CD4-positive, alpha-beta T cell treated with Interleukin-15 for 4 hours (primary cell): ENCODE results near the gene NLE1.
"Not testable (repeated sequence)": the region's sequence is repeated elsewhere in the genome, so short reads cannot be mapped to it uniquely, and the experiment has no call there.

ENCODE experiments used
- DNase-seq: peaks from one replicate; pipeline ENCODE4 v3.0.0-alpha.2; 2020; ENCODE audit warnings: low spot score

NLE1 gene

GRCh38 chr17:35129154-35129972, 12.7 kb downstream of the NLE1 start:
- no peak for DNase-seq

- no peak for DNase-seq
These were observed 14.2 kb downstream of the NLE1 start for GRCh38 chr17:35127751-35128514.

GRCh38 chr17:35121315-35121714, 20.8 kb downstream of the NLE1 start, which contains the start of gene FNDC8:
Gene FNDC8 (plus strand): TSS chr17:35121615. CDS start chr17:35121694, 79 bp downstream.
- no peak for DNase-seq

- DNase-seq = peak; percentile 78
These were observed 22.5 kb downstream of the NLE1 start, which contains the start of gene RAD51D for GRCh38 chr17:35119370-35120165. Gene RAD51D (minus strand): TSS chr17:35119860. CDS start chr17:35119613, 247 bp downstream.

- DNase-seq = peak; percentile 43
These were observed 24.1 kb downstream of the NLE1 start for GRCh38 chr17:35117984-35118383.

- no peak for DNase-seq
These were observed 25.3 kb downstream of the NLE1 start for GRCh38 chr17:35116845-35117244.

GRCh38 chr17:35110791-35111190, 31.3 kb downstream of the NLE1 start:
- DNase-seq = not testable (repeated sequence)

- DNase-seq = no peak
These were observed 37.2 kb downstream of the NLE1 start for GRCh38 chr17:35104844-35105450.

- DNase-seq = no peak
These were observed 38.8 kb downstream of the NLE1 start for GRCh38 chr17:35103271-35103670.

GRCh38 chr17:35101725-35102124, 40.4 kb downstream of the NLE1 start:
- DNase-seq = no peak

GRCh38 chr17:35101036-35101435, 41.1 kb downstream of the NLE1 start:
- no peak for DNase-seq

GRCh38 chr17:35099908-35100307, 42.2 kb downstream of the NLE1 start:
- no peak for DNase-seq

- DNase-seq = no peak
These were observed 44.3 kb downstream of the NLE1 start for GRCh38 chr17:35097776-35098175.

- no peak for DNase-seq
These were observed 46.4 kb downstream of the NLE1 start for GRCh38 chr17:35095741-35096140.

- DNase-seq = no peak
These were observed 47.2 kb downstream of the NLE1 start for GRCh38 chr17:35094902-35095301.

- not testable (repeated sequence) for DNase-seq
These were observed 51.4 kb downstream of the NLE1 start for GRCh38 chr17:35090707-35091106.

- no peak for DNase-seq
These were observed 52.4 kb downstream of the NLE1 start for GRCh38 chr17:35089586-35090296.

- DNase-seq = peak; percentile 91
These were observed 53.1 kb downstream of the NLE1 start for GRCh38 chr17:35088881-35089585.

- no peak for DNase-seq
These were observed 53.7 kb downstream of the NLE1 start for GRCh38 chr17:35088356-35088880.

GRCh38 chr17:35087731-35088355, 54.3 kb downstream of the NLE1 start:
- peak; percentile 50 for DNase-seq
